ENCODE measurements around the gene PCK1.

GRCh38 chr20:57574954-57575353, 14.0 kb downstream of the PCK1 start:
- TF ChIP-seq CTCF (conservative IDR thresholded peaks at IDR 0.05; ENCODE audit: low read depth, low read length): no peak
- TF ChIP-seq EZH2 (IDR thresholded peaks at IDR 0.05; ENCODE audit: low read length, unreplicated experiment): no peak
- no peak for TF ChIP-seq EZH2phosphoT487 (IDR thresholded peaks at IDR 0.05; ENCODE audit: borderline replicate concordance, low read length)
